K562 (cell line): Measurements from ENCODE around the gene ZNF513. TPM values are rescaled to one million over a fixed set of nuclear protein-coding genes. Genes with fewer than 3 reads are reported as not detected.
A peak's percentile ranks its signal among the peaks of the same experiment; 100 is the strongest.

Experiments used
- HDAC8 ChIP-seq: fragments of 450-650 bp; IDR thresholded peaks from 2 replicates; pipeline ENCODE4 v1.6.1; 2016; ENCODE audit warnings: mild to moderate bottlenecking, missing genetic modification characterization, moderate library complexity, missing compliant biosample characterization
- NFIX ChIP-seq: fragments of 250-450 bp; sonication (Bioruptor Pico); IDR thresholded peaks from 2 replicates; pipeline ENCODE4 v1.4.0; 2020; ENCODE audit warnings: low read depth, mild to moderate bottlenecking, moderate library complexity
- SLC30A9 ChIP-seq: fragments of 250-450 bp; sonication (Bioruptor Pico); IDR thresholded peaks from 2 replicates; pipeline ENCODE4 v1.8.0; 2022; ENCODE audit warnings: mild to moderate bottlenecking, moderate library complexity
- SMAD4 ChIP-seq: fragments of 250-450 bp; sonication (Bioruptor Pico); conservative IDR thresholded peaks from 2 replicates; pipeline ENCODE4 v1.8.0; 2021; ENCODE audit warnings: inconsistent platforms, mild to moderate bottlenecking, moderate library complexity
- TAF1 ChIP-seq: IDR thresholded peaks from 2 replicates; pipeline ENCODE4 v1.6.1; 2011; ENCODE audit warnings: mild to moderate bottlenecking, low read length, moderate library complexity; ENCODE audit not compliant: insufficient read depth, control insufficient read depth, severe bottlenecking; ENCODE audit errors: extremely low read depth
- polyA plus RNA-seq, 8 experiments: library from polyadenylated mRNA; depleted of rRNA in 4 of 8; stranded (reverse) in 5 of 8; unstranded in 3 of 8; fragments of >200 nt; fragmentation: Nextera tagmentation in 2 of 8; fragmentation: Illumina TruSeq in 1 of 8; extraction: Ambion mirVana in 2 of 8; extraction: Trizol in 1 of 8; gene quantifications; 2 replicates each; pipeline versions ENCODE4 v1.2.1 to v1.2.3, GENCODE V29; 2011 to 2014; ENCODE audit warnings: inconsistent platforms in 1 of 8, missing spikeins in 1 of 8
- total RNA-seq, 7 experiments: library from RNA; depleted of rRNA in 6 of 7; stranded (reverse); fragments of >200 nt in 6 of 7; fragmentation: Illumina TruSeq in 2 of 7; extraction: Trizol in 2 of 7; gene quantifications; 2 replicates each; pipeline versions ENCODE4 v1.2.1 to v1.2.3, GENCODE V29; 2011 to 2021; ENCODE audit warnings: low replicate concordance in 1 of 7
- TF ChIP-seq, protein P1 (sequence below), 2 experiments: fragments of 450-650 bp; formaldehyde crosslinking in 1 of 2; IDR thresholded peaks; 2 replicates each; pipeline versions ENCODE4 v1.4.0 to v1.6.1; 2014 to 2020; ENCODE audit warnings: mild to moderate bottlenecking in 2 of 2, borderline replicate concordance in 1 of 2, low read depth in 1 of 2
- TF ChIP-seq, protein P2 (sequence below): IDR thresholded peaks from 3 replicates; pipeline ENCODE4 v1.6.1; 2011; ENCODE audit warnings: borderline replicate concordance, mild to moderate bottlenecking, moderate library complexity; ENCODE audit not compliant: insufficient read length; ENCODE audit errors: extremely low read depth
- TF ChIP-seq, protein P3 (sequence below): sonication (generic); formaldehyde crosslinking; IDR thresholded peaks from 2 replicates; pipeline ENCODE4 v1.8.0; 2022; ENCODE audit warnings: missing genetic modification reagents, mild to moderate bottlenecking, moderate library complexity, borderline replicate concordance
- TF ChIP-seq, protein P4 (sequence below): fragments of 200-800 bp; sonication (Bioruptor generic); IDR thresholded peaks from 2 replicates; pipeline ENCODE4 v1.6.1; 2017; ENCODE audit warnings: missing genetic modification characterization, missing compliant biosample characterization

The ZNF513 gene
- total and polyA plus RNA-seq, 9 of the 15 experiments (the other 6 are each of a cell fraction or from before 2014, with no cell fraction given): 0.04 to 13.6 (median 4.4) TPM

DNA sequence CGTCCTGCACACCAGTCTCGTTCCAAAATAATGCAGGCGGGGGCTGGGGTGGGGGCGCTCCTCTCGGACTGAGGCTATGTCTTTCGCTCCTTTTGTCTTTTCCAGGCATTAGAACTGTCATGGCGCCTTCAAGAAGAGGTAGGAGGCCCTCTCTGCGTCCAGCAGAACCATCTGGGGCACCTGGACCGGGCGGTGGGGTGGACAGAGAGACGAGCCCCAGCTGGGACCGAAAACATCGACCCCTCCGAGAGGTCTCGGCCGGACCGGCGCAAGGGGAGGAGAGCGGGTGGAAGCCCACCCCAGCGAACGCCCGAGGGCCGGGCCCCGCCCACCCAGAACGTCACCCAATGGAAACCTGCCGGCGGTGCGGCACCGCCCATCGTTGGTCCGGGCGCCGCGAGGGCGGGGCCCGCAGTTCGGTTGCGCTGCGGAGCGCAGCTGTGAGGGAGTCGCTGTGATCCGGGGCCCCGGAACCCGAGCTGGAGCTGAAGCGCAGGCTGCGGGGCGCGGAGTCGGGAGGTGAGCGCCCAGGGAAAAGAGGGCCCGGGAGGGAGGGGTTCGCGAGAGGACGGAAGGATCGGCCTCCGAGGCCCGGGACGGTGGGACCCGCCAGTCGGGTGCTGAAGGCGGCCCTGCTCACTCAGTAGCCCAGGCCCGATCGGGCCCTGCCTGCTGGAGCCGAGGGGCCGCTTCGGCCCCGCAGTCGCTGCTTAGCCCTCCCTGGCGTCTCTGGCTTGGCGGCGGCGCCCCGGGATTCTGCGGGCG is 47.9 kb upstream of the ZNF513 start, which contains the start of gene NRBP1 (continued):
- TF ChIP-seq HDAC8: no peak
- TF ChIP-seq, protein P1, sequence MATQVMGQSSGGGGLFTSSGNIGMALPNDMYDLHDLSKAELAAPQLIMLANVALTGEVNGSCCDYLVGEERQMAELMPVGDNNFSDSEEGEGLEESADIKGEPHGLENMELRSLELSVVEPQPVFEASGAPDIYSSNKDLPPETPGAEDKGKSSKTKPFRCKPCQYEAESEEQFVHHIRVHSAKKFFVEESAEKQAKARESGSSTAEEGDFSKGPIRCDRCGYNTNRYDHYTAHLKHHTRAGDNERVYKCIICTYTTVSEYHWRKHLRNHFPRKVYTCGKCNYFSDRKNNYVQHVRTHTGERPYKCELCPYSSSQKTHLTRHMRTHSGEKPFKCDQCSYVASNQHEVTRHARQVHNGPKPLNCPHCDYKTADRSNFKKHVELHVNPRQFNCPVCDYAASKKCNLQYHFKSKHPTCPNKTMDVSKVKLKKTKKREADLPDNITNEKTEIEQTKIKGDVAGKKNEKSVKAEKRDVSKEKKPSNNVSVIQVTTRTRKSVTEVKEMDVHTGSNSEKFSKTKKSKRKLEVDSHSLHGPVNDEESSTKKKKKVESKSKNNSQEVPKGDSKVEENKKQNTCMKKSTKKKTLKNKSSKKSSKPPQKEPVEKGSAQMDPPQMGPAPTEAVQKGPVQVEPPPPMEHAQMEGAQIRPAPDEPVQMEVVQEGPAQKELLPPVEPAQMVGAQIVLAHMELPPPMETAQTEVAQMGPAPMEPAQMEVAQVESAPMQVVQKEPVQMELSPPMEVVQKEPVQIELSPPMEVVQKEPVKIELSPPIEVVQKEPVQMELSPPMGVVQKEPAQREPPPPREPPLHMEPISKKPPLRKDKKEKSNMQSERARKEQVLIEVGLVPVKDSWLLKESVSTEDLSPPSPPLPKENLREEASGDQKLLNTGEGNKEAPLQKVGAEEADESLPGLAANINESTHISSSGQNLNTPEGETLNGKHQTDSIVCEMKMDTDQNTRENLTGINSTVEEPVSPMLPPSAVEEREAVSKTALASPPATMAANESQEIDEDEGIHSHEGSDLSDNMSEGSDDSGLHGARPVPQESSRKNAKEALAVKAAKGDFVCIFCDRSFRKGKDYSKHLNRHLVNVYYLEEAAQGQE (IDR thresholded peaks at IDR 0.05; ENCODE audit: borderline replicate concordance): no peak
- TF ChIP-seq, protein P1 (CRISPR knock-in tag; IDR thresholded peaks at IDR 0.05; ENCODE audit: low read depth): peak; percentile 77; the same call in 1 of the 2 replicates
- TF ChIP-seq SMAD4 (CRISPR knock-in tag): peak; percentile 28; the same call in 1 of the 2 replicates
- no peak for TF ChIP-seq NFIX
- TF ChIP-seq, protein P2, sequence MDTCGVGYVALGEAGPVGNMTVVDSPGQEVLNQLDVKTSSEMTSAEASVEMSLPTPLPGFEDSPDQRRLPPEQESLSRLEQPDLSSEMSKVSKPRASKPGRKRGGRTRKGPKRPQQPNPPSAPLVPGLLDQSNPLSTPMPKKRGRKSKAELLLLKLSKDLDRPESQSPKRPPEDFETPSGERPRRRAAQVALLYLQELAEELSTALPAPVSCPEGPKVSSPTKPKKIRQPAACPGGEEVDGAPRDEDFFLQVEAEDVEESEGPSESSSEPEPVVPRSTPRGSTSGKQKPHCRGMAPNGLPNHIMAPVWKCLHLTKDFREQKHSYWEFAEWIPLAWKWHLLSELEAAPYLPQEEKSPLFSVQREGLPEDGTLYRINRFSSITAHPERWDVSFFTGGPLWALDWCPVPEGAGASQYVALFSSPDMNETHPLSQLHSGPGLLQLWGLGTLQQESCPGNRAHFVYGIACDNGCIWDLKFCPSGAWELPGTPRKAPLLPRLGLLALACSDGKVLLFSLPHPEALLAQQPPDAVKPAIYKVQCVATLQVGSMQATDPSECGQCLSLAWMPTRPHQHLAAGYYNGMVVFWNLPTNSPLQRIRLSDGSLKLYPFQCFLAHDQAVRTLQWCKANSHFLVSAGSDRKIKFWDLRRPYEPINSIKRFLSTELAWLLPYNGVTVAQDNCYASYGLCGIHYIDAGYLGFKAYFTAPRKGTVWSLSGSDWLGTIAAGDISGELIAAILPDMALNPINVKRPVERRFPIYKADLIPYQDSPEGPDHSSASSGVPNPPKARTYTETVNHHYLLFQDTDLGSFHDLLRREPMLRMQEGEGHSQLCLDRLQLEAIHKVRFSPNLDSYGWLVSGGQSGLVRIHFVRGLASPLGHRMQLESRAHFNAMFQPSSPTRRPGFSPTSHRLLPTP: no peak
- TF ChIP-seq SLC30A9 (CRISPR knock-in tag): no peak
- TF ChIP-seq, protein P3, sequence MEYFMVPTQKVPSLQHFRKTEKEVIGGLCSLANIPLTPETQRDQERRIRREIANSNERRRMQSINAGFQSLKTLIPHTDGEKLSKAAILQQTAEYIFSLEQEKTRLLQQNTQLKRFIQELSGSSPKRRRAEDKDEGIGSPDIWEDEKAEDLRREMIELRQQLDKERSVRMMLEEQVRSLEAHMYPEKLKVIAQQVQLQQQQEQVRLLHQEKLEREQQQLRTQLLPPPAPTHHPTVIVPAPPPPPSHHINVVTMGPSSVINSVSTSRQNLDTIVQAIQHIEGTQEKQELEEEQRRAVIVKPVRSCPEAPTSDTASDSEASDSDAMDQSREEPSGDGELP: peak; percentile 97
- TF ChIP-seq TAF1: peak; percentile 88
- TF ChIP-seq, protein P4, sequence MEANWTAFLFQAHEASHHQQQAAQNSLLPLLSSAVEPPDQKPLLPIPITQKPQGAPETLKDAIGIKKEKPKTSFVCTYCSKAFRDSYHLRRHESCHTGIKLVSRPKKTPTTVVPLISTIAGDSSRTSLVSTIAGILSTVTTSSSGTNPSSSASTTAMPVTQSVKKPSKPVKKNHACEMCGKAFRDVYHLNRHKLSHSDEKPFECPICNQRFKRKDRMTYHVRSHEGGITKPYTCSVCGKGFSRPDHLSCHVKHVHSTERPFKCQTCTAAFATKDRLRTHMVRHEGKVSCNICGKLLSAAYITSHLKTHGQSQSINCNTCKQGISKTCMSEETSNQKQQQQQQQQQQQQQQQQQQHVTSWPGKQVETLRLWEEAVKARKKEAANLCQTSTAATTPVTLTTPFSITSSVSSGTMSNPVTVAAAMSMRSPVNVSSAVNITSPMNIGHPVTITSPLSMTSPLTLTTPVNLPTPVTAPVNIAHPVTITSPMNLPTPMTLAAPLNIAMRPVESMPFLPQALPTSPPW (CRISPR knock-in tag): peak; percentile 83
